Liver (tissue), 9 donors: ENCODE results near the gene APOBEC3A. TPM values are rescaled to one million over a fixed set of nuclear protein-coding genes. Genes with fewer than 3 reads are reported as not detected.

Experiments used
- DNase-seq: peaks from one replicate; pipeline ENCODE4 v3.0.0-alpha.2; 2017; ENCODE audit warnings: low spot score
- H3K27ac ChIP-seq, 2 donors: one replicate each; pipeline ENCODE4 v1.7.0; 2013; ENCODE audit warnings: inconsistent platforms in 2 of 2, low read length in 2 of 2, control low read depth in 1 of 2, low read depth in 1 of 2, mild to moderate bottlenecking in 1 of 2
- H3K27me3 ChIP-seq, 4 donors: one replicate each; pipeline versions ENCODE4 v1.6.1 to v1.7.0; 2013; ENCODE audit warnings: low read length in 3 of 4, inconsistent platforms in 1 of 4, mild to moderate bottlenecking in 1 of 4, moderate library complexity in 1 of 4; ENCODE audit not compliant: control insufficient read depth in 4 of 4, insufficient read depth in 4 of 4
- H3K36me3 ChIP-seq, 4 donors: one replicate each; pipeline versions ENCODE4 v1.6.1 to v1.7.0; 2013; ENCODE audit warnings: low read length in 3 of 4, mild to moderate bottlenecking in 3 of 4, low read depth in 1 of 4, moderate library complexity in 1 of 4; ENCODE audit not compliant: control insufficient read depth in 4 of 4, insufficient read depth in 3 of 4
- H3K4me1 ChIP-seq, 4 donors: one replicate each; pipeline versions ENCODE4 v1.6.1 to v1.7.0; 2013; ENCODE audit warnings: low read length in 3 of 4, mild to moderate bottlenecking in 3 of 4, moderate library complexity in 1 of 4; ENCODE audit not compliant: control insufficient read depth in 4 of 4, insufficient read depth in 4 of 4
- H3K4me3 ChIP-seq, 3 donors: one replicate each; pipeline versions ENCODE4 v1.6.1 to v1.7.0; 2013; ENCODE audit warnings: low read length in 3 of 3, control low read depth in 1 of 3, low read depth in 1 of 3, mild to moderate bottlenecking in 1 of 3
- H3K9ac ChIP-seq, 2 donors: one replicate each; pipeline ENCODE4 v1.7.0; 2013; ENCODE audit warnings: low read length in 2 of 2, mild to moderate bottlenecking in 2 of 2, moderate library complexity in 2 of 2, control low read depth in 1 of 2, low read depth in 1 of 2
- H3K9me3 ChIP-seq, 4 donors: one replicate each; pipeline versions ENCODE4 v1.6.1 to v1.7.0; 2013; ENCODE audit warnings: low read length in 3 of 4; ENCODE audit not compliant: control insufficient read depth in 4 of 4
- ATF3 ChIP-seq: IDR thresholded peaks from 2 replicates; pipeline ENCODE4 v1.6.1; 2016; ENCODE audit warnings: antibody characterized with exemption
- CTCF ChIP-seq: fragments of 150-350 bp; IDR thresholded peaks from 2 replicates; pipeline ENCODE4 v1.5.1; 2017; ENCODE audit warnings: improper control_type of control experiment, low read depth, low read length; ENCODE audit not compliant: missing input control
- EGR1 ChIP-seq, 2 donors: IDR thresholded peaks; 2 replicates each; pipeline ENCODE4 v1.6.1; 2016 to 2018; ENCODE audit warnings: antibody characterized with exemption in 2 of 2, low read depth in 2 of 2
- FOXA1 ChIP-seq: IDR thresholded peaks from 2 replicates; pipeline ENCODE4 v1.6.1; 2016; ENCODE audit warnings: antibody characterized with exemption
- FOXA2 ChIP-seq: IDR thresholded peaks from 2 replicates; pipeline ENCODE4 v1.6.1; 2016; ENCODE audit warnings: antibody characterized with exemption
- GABPA ChIP-seq, 2 donors: IDR thresholded peaks in 1 of 2; conservative IDR thresholded peaks in 1 of 2; 2 replicates each; pipeline ENCODE4 v1.6.1; 2016; ENCODE audit warnings: antibody characterized with exemption in 2 of 2, mild to moderate bottlenecking in 1 of 2, moderate library complexity in 1 of 2
- HNF4G ChIP-seq: IDR thresholded peaks from 2 replicates; pipeline ENCODE4 v1.6.1; 2016; ENCODE audit warnings: antibody characterized with exemption
- JUND ChIP-seq, 2 donors: IDR thresholded peaks; 2 replicates each; pipeline ENCODE4 v1.6.1; 2016; ENCODE audit warnings: antibody characterized with exemption in 2 of 2
- NR2F2 ChIP-seq: IDR thresholded peaks from 2 replicates; pipeline ENCODE4 v1.6.1; 2016; ENCODE audit warnings: antibody characterized with exemption
- RAD21 ChIP-seq, 2 donors: IDR thresholded peaks; 2 replicates each; pipeline ENCODE4 v1.6.1; 2016; ENCODE audit warnings: antibody characterized with exemption in 2 of 2, mild to moderate bottlenecking in 2 of 2
- REST ChIP-seq: IDR thresholded peaks from 2 replicates; pipeline ENCODE4 v1.6.1; 2016; ENCODE audit warnings: antibody characterized with exemption, mild to moderate bottlenecking
- RXRA ChIP-seq, 2 donors: IDR thresholded peaks; 2 replicates each; pipeline ENCODE4 v1.6.1; 2017 to 2018; ENCODE audit warnings: antibody characterized with exemption in 2 of 2, mild to moderate bottlenecking in 1 of 2
- SP1 ChIP-seq: IDR thresholded peaks from 2 replicates; pipeline ENCODE4 v1.6.1; 2018; ENCODE audit warnings: antibody characterized with exemption, mild to moderate bottlenecking
- TAF1 ChIP-seq: conservative IDR thresholded peaks from 2 replicates; pipeline ENCODE4 v1.6.1; 2016; ENCODE audit warnings: antibody characterized with exemption, mild to moderate bottlenecking
- YY1 ChIP-seq: IDR thresholded peaks from 2 replicates; pipeline ENCODE4 v1.6.1; 2016; ENCODE audit warnings: antibody characterized with exemption, mild to moderate bottlenecking
- ZBTB33 ChIP-seq: IDR thresholded peaks from 2 replicates; pipeline ENCODE4 v1.6.1; 2016; ENCODE audit warnings: antibody characterized with exemption
- WGBS: extraction: QIAGEN DNeasy Blood & Tissue Kit; methylation state at CpG from one replicate; pipeline ENCODE4 v1.1.7; 2013; 5-methylcytosine and 5-hydroxymethylcytosine counted together
- polyA plus RNA-seq, 2 donors: library from polyadenylated mRNA; stranded (reverse) in 1 of 2; unstranded in 1 of 2; fragments of 200-250 nt in 1 of 2; fragments of >200 nt in 1 of 2; fragmentation: Nextera tagmentation in 1 of 2; extraction: Ambion mirVana in 1 of 2; gene quantifications; one replicate each; pipeline versions ENCODE4 v1.2.1 to v1.2.3, GENCODE V29; 2013 to 2015
- total RNA-seq, 2 donors: library from RNA; depleted of rRNA; stranded (reverse); fragments of >200 nt; gene quantifications; one replicate each; pipeline ENCODE4 v1.2.3, GENCODE V29; 2014
- donor health status: healthy.
- donor health status: healthy.
- donor health status: healthy.
- donor health status: healthy.
- donor health status: healthy.

Gene APOBEC3A
- total and polyA plus RNA-seq, 4 donors = 0.26 to 8.7 (median 4.6) TPM

DNA sequence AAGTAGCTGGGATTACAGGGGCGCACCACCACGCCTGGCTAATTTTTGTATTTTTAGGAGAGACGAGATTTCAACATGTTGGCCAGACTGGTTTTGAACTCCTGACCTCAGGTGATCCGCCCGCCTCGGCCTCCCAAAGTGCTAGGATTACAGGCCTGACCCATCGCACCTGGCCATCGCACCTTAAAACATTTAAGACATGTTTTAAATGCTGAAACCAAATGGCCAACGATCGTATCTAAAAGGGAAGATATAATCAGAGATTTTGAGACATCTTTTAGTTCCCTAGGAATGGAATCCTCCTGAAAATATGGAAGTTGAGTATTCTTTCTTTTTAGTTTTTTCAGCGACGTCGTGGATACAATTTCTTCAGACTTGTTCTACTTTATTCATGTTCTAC is 21.8 kb upstream of the APOBEC3A start:
- peaks cover 0 to 4% (median 0%) of the 10 kb centered on the region in 4 donors for H3K4me1 ChIP-seq
- H3K27me3 ChIP-seq = peaks cover 0 to 5% (median 0%) of the 10 kb centered on the region in 4 donors
- H3K9ac ChIP-seq = no peak overlapping the region
- DNase-seq = no peak
- TF ChIP-seq TAF1 (no peak), RXRA (IDR thresholded peaks at IDR 0.05) (no peak), EGR1 (IDR thresholded peaks at IDR 0.05; ENCODE audit: low read depth in 2 of 2) (no peak), RAD21 (IDR thresholded peaks at IDR 0.05) (no peak), NR2F2 (no peak), FOXA1 (no peak), YY1 (no peak), SP1 (no peak), REST (no peak), ZBTB33 (no peak), CTCF (no peak), FOXA2 (no peak), GABPA (IDR thresholded peaks at IDR 0.05 in 1 of 2, conservative IDR thresholded peaks at IDR 0.05 in 1 of 2) (no peak), JUND (IDR thresholded peaks at IDR 0.05) (no peak), HNF4G (no peak), ATF3 (no peak)
- no peak overlapping the region for H3K4me3 ChIP-seq
- H3K36me3 ChIP-seq = no peaks in the 10 kb centered on the region
- WGBS = 90% methylated on average over 13 of the region's 13 CpGs
- no peak overlapping the region for H3K27ac ChIP-seq
- no peaks in the 10 kb centered on the region for H3K9me3 ChIP-seq

GRCh38 chr22:38936562-38936961 is 20.8 kb upstream of the APOBEC3A start:
- Histone ChIP-seq H3K36me3 (no peaks in the 10 kb centered on the region), H3K4me1 (peaks cover 0 to 4% (median 0%) of the 10 kb centered on the region in 4 donors), H3K4me3 (no peak overlapping the region), H3K9me3 (no peaks in the 10 kb centered on the region), H3K9ac (no peak overlapping the region), H3K27ac (no peak overlapping the region), H3K27me3 (peaks cover 0 to 5% (median under 1%) of the 10 kb centered on the region in 4 donors)
- WGBS = 77% methylated on average over 17 of the region's 17 CpGs
- DNase-seq = no peak
- TF ChIP-seq RXRA (IDR thresholded peaks at IDR 0.05) = no peak
- TF ChIP-seq HNF4G = no peak
- no peak for TF ChIP-seq FOXA1
- TF ChIP-seq SP1 = no peak
- TF ChIP-seq YY1 = no peak
- no peak for TF ChIP-seq GABPA (IDR thresholded peaks at IDR 0.05 in 1 of 2, conservative IDR thresholded peaks at IDR 0.05 in 1 of 2)
- TF ChIP-seq CTCF = no peak
- TF ChIP-seq TAF1 = no peak
